ENCODE data around the gene EPS8. TPM values are rescaled to one million over a fixed set of nuclear protein-coding genes. Genes with fewer than 3 reads are reported as not detected.

EPS8 gene
- total RNA-seq, 4 donors from 2014 or later, result 39.0 to 85.2 (median 57.7) TPM

DNA sequence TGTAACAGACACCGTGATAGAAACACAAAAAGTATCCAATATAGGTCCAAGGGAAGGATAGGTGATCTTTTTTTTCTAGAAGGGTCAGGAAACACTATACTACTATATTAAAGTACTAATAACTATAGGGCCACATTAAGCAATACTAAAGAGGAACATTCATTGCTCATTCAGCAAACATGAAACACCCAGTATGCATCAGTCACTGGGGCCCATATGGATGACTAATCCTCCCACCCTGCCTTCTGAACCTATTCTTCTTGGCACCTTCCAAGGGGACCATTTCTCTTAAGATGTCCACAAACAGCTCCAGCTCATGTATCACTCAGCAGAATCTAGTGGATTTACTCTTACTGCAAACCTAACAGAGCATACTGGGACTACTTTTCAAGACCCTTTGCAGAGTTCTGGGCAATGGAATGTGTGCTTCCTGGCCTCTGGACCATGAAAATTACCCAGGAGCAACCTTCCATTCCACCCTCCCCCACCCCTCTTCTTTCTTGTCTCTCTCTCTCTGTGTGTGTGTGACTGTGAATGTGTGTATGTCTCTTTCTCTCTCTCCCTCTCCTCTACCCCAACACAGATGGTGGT is 187.9 kb downstream of the EPS8 start:
- Histone ChIP-seq H3K4me1 (peaks cover 5 to 15% (median 9%) of the 10 kb centered on the region in 3 donors), H3K9me3 (no peaks in the 10 kb centered on the region), H3K36me3 (no peaks in the 10 kb centered on the region), H3K27ac (no peak overlapping the region), H3K4me3 (no peak overlapping the region), H3K27me3 (no peaks in the 10 kb centered on the region)
- no peak for TF ChIP-seq EP300 (IDR thresholded peaks at IDR 0.05)
- no peak for TF ChIP-seq POLR2A (IDR thresholded peaks at IDR 0.05)
- TF ChIP-seq, protein P1, sequence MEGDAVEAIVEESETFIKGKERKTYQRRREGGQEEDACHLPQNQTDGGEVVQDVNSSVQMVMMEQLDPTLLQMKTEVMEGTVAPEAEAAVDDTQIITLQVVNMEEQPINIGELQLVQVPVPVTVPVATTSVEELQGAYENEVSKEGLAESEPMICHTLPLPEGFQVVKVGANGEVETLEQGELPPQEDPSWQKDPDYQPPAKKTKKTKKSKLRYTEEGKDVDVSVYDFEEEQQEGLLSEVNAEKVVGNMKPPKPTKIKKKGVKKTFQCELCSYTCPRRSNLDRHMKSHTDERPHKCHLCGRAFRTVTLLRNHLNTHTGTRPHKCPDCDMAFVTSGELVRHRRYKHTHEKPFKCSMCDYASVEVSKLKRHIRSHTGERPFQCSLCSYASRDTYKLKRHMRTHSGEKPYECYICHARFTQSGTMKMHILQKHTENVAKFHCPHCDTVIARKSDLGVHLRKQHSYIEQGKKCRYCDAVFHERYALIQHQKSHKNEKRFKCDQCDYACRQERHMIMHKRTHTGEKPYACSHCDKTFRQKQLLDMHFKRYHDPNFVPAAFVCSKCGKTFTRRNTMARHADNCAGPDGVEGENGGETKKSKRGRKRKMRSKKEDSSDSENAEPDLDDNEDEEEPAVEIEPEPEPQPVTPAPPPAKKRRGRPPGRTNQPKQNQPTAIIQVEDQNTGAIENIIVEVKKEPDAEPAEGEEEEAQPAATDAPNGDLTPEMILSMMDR (IDR thresholded peaks at IDR 0.05), result no peak
- no peak for TF ChIP-seq POLR2AphosphoS5 (IDR thresholded peaks at IDR 0.05)
- no peak for ATAC-seq
- WGBS, 2 donors (ENCODE audit: low coverage in 1 of 2), result 89 to 96% methylated on average over 1 of the region's 1 CpG

DNA sequence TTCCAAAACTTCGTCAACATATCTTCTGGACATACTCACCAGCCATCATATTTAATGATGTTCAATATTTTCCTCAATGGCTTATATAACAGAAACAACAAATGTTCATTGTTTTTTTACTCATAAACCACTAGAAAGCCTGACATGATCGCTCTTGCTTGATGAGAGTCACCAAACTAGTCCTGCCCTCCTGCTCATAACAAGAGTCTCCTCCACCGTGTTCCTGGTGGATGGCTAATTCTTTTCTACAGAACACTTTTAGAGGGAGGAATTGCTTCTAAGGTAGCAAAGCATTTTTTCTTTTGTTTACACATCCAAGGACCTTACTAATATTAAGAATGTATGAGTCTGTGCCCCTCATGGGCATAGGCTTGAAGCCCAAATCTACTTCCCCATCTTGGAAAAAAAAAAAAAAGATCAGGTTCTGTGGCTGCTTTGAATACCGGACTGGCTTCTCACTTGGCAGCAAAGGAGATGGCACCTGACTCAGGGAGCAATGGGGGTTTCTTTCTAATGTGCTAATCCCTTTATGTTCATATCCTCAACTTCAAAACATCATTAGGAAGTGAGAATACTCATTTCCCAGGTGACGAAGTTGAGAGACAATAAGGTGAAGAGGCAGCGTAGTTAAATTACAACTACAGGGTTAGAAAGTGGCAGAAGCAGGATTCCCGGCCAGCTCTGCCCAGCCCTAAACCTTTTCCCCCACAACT is 188.8 kb downstream of the EPS8 start:
- Histone ChIP-seq H3K27ac (no peak overlapping the region), H3K27me3 (no peaks in the 10 kb centered on the region), H3K4me1 (peaks cover 5 to 15% (median 9%) of the 10 kb centered on the region in 3 donors), H3K9me3 (no peaks in the 10 kb centered on the region), H3K36me3 (no peaks in the 10 kb centered on the region), H3K4me3 (no peak overlapping the region)
- 83 to 87% methylated on average over 7 of the region's 7 CpGs for WGBS, 2 donors (ENCODE audit: low coverage in 1 of 2)
- TF ChIP-seq, protein P1 (IDR thresholded peaks at IDR 0.05), result no peak
- TF ChIP-seq EP300 (IDR thresholded peaks at IDR 0.05) (no peak), POLR2AphosphoS5 (IDR thresholded peaks at IDR 0.05) (no peak), POLR2A (IDR thresholded peaks at IDR 0.05) (no peak)
- ATAC-seq, result no peak

DNA sequence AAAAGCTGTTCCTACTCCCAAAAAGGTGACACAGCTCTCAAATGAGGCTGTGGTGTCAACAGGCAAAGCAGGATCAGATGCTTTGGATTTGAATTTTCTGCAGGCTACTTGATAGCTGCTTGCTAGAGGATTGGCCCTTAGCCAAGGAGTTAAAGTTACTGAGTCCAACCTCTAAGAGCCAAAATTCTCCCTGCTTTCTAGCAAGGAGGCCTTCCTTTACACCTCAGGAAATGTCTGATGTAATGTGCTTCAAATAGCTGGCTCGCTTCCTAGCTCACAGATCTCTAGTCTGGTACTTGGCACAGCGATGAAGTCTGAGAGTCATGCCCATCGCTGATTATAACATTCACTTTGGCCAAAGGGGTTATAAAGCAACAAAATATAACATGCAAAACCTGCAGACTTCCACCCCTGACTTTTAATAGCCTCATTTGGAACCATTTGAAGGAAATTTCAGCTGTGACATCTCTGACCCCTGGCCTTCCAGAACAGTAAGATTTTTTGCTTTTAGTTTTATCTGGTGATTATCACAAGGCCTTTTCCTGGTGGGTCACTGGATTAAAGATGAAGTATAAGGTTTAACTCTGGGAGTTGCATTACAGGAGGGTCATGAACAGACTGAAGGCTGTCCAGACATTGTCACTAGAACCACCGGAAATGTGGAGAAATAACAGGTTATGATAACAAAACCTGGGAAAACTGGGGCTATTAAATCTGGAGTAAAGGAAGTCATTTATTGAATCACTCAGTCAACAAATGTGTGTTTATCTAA is 189.7 kb downstream of the EPS8 start:
- Histone ChIP-seq H3K27me3 (no peaks in the 10 kb centered on the region), H3K9me3 (no peaks in the 10 kb centered on the region), H3K36me3 (no peaks in the 10 kb centered on the region), H3K4me3 (no peak overlapping the region), H3K4me1 (peaks cover 5 to 15% (median 9%) of the 10 kb centered on the region in 3 donors), H3K27ac (peak overlapping the region in 2 of 4 donors; percentile 40 to 51)
- WGBS, 2 donors (ENCODE audit: low coverage in 1 of 2), result 32 to 36% methylated on average over 4 of the region's 4 CpGs
- TF ChIP-seq EP300 (IDR thresholded peaks at IDR 0.05) (no peak), POLR2AphosphoS5 (IDR thresholded peaks at IDR 0.05) (no peak), POLR2A (IDR thresholded peaks at IDR 0.05) (no peak)
- TF ChIP-seq, protein P1 (IDR thresholded peaks at IDR 0.05), result no peak
- ATAC-seq, result peak; percentile 67

DNA sequence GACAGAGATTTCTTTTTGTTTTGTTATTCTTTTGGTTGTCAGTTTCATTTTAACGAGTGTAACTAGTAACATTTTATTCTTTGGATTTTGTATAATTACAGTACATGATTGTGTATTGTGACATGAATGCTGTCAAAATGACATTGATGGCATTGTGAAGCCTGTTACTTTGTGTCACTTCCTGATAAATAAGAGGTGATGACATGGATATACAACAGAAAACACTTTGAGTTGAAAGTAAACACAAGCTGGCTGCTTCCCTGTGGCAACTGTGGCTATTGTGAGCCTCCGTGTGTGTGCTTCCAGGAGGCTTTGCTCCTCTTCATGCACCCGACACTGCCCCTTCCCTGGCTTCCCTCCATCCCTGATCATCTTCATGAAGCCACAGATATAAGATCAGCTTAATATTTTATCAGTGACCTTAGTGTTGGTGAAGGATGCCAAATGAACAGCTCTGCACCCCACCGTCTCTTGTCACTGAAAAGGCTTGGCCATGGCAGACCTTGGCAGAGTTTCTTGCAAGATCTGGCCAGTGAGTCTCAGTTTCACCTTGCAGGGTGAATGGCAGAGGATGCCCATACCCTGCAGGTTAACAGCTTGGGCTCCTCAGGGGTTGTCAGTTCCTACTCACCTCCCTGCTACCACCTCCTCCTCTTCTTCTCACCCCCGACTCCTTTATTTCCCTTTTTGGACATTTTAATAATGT is 191.9 kb downstream of the EPS8 start:
- H3K9me3 ChIP-seq, result no peaks in the 10 kb centered on the region
- H3K4me1 ChIP-seq, result peaks cover 5 to 15% (median 9%) of the 10 kb centered on the region in 3 donors
- H3K27ac ChIP-seq, result no peak overlapping the region
- H3K27me3 ChIP-seq, result no peaks in the 10 kb centered on the region
- 51 to 73% methylated on average over 3 to 5 of the region's 5 CpGs for WGBS, 2 donors (ENCODE audit: low coverage in 1 of 2)
- no peak for ATAC-seq
- TF ChIP-seq EP300 (IDR thresholded peaks at IDR 0.05) (no peak), POLR2AphosphoS5 (IDR thresholded peaks at IDR 0.05) (no peak), POLR2A (IDR thresholded peaks at IDR 0.05) (no peak)
- TF ChIP-seq, protein P1 (IDR thresholded peaks at IDR 0.05), result no peak
- no peaks in the 10 kb centered on the region for H3K36me3 ChIP-seq
- no peak overlapping the region for H3K4me3 ChIP-seq

Measured in gastroesophageal sphincter (tissue), 4 donors.